Natural killer cell (primary cell): ENCODE results near the gene DOK1. TPM values are rescaled to one million over a fixed set of nuclear protein-coding genes. Genes with fewer than 3 reads are reported as not detected.

Source experiments
- ATAC-seq, 3 donors: fragments of 150-1000 bp in 2 of 3; fragments of 200-7000 bp in 1 of 3; cut with Tn5 transposase; 1 replicate in 1 of 3; 2 replicates in 2 of 3; pipeline ENCODE4 v1.10.0; 2021; ENCODE audit warnings: mild to moderate bottlenecking in 2 of 3, moderate library complexity in 2 of 3
- DNase-seq, 2 donors: peaks; one replicate each; pipeline versions ENCODE4 v3.0.0 to v3.0.0-alpha.2; 2013 to 2021; ENCODE audit warnings: mixed read lengths in 1 of 2
- H3K27ac ChIP-seq: one replicate; pipeline ENCODE4 v1.5.1; 2013; ENCODE audit warnings: mild to moderate bottlenecking, low read length
- H3K27me3 ChIP-seq: one replicate; pipeline ENCODE4 v1.6.1; 2013; ENCODE audit warnings: low read length; ENCODE audit not compliant: control insufficient read depth, insufficient read depth
- H3K36me3 ChIP-seq: one replicate; pipeline ENCODE4 v1.6.1; 2013; ENCODE audit warnings: low read length; ENCODE audit not compliant: control insufficient read depth, insufficient read depth
- H3K4me1 ChIP-seq: one replicate; pipeline ENCODE4 v1.6.1; 2013; ENCODE audit warnings: low read length; ENCODE audit not compliant: control insufficient read depth, insufficient read depth
- H3K4me3 ChIP-seq: one replicate; pipeline ENCODE4 v1.5.1; 2013; ENCODE audit warnings: low read length
- H3K9me3 ChIP-seq: one replicate; pipeline ENCODE4 v1.6.1; 2013; ENCODE audit warnings: low read length; ENCODE audit not compliant: control insufficient read depth, insufficient read depth
- H3K27ac Mint-ChIP-seq, 2 donors: one replicate each; pipeline ENCODE4 v1.8.0; 2022; ENCODE audit warnings: mild to moderate bottlenecking in 2 of 2, mixed read lengths in 2 of 2, moderate library complexity in 1 of 2
- H3K27me3 Mint-ChIP-seq, 2 donors: one replicate each; pipeline ENCODE4 v1.8.0; 2022; ENCODE audit warnings: low read depth in 2 of 2, mixed read lengths in 2 of 2
- H3K36me3 Mint-ChIP-seq: one replicate; pipeline ENCODE4 v1.8.0; 2022; ENCODE audit warnings: mixed read lengths
- H3K4me1 Mint-ChIP-seq, 2 donors: one replicate each; pipeline ENCODE4 v1.8.0; 2022; ENCODE audit warnings: mixed read lengths in 2 of 2
- H3K4me3 Mint-ChIP-seq: one replicate; pipeline ENCODE4 v1.8.0; 2022; ENCODE audit warnings: mild to moderate bottlenecking, moderate library complexity, mixed read lengths
- H3K9me3 Mint-ChIP-seq, 2 donors: one replicate each; pipeline ENCODE4 v1.8.0; 2022; ENCODE audit warnings: mixed read lengths in 2 of 2
- CTCF ChIP-seq: fragments of 200-600 bp; IDR thresholded peaks from one replicate; pipeline ENCODE4 v1.8.0; 2022; ENCODE audit warnings: antibody characterized with exemption
- WGBS: methylation state at CpG from one replicate; pipeline ENCODE4 v1.1.7; 2013; ENCODE audit warnings: missing lambda C conversion rate; ENCODE audit not compliant: insufficient coverage; 5-methylcytosine and 5-hydroxymethylcytosine counted together
- intact Hi-C: fragments of 100-400 bp; cut with micrococcal nuclease; formaldehyde crosslinking; loops from one replicate; pipeline ENCODE4 v1.14.2; 2022
- total RNA-seq, 4 donors: library from RNA; stranded (reverse); fragments of 120-200 nt in 1 of 4; gene quantifications; one replicate each; pipeline versions ENCODE4 v1.2.3 to v1.2.4, GENCODE V29; 2013 to 2022

Gene DOK1
- total RNA-seq, 3 donors from 2014 or later (not counting 1 experiment from before 2014, with no cell fraction given), result 17.4 to 24.9 (median 23.9) TPM

- Mint-ChIP-seq H3K4me1 (peaks cover 0 to 8% of the 10 kb centered on the region in 2 donors), H3K27me3 (peaks cover 28 to 33% of the 10 kb centered on the region in 2 donors), H3K36me3 (peaks cover 10% of the 10 kb centered on the region), H3K9me3 (no peaks in the 10 kb centered on the region), H3K27ac (no peak overlapping the region), H3K4me3 (no peak overlapping the region)
- Histone ChIP-seq H3K4me1 (no peaks in the 10 kb centered on the region), H3K9me3 (no peaks in the 10 kb centered on the region), H3K4me3 (no peak overlapping the region), H3K27me3 (peaks cover 17% of the 10 kb centered on the region), H3K27ac (no peak overlapping the region), H3K36me3 (peaks cover 20% of the 10 kb centered on the region)
- 81% methylated on average over 3 of the region's 3 CpGs for WGBS
- no peak for TF ChIP-seq CTCF
- ATAC-seq (no peak), DNase-seq (no peak)
- intact Hi-C loops, result no loop called here
Observed at GRCh38 chr2:74522516-74522915, 32.0 kb upstream of the DOK1 start.

- Mint-ChIP-seq H3K9me3 (no peaks in the 10 kb centered on the region), H3K27ac (no peak overlapping the region), H3K36me3 (peaks cover 10% of the 10 kb centered on the region), H3K27me3 (peaks cover 13 to 18% of the 10 kb centered on the region in 2 donors), H3K4me3 (no peak overlapping the region), H3K4me1 (peaks cover 12 to 16% of the 10 kb centered on the region in 2 donors)
- WGBS, result 95% methylated on average over 8 of the region's 9 CpGs
- H3K4me3 ChIP-seq, result no peak overlapping the region
- DNase-seq (no peak), ATAC-seq (no peak)
- peaks cover 13% of the 10 kb centered on the region for H3K4me1 ChIP-seq
- no peaks in the 10 kb centered on the region for H3K9me3 ChIP-seq
- H3K27me3 ChIP-seq, result peaks cover 4% of the 10 kb centered on the region
- TF ChIP-seq CTCF, result no peak
- H3K27ac ChIP-seq, result no peak overlapping the region
- H3K36me3 ChIP-seq, result peaks cover 27% of the 10 kb centered on the region
- intact Hi-C loops, result no loop called here
Observed at GRCh38 chr2:74524005-74524404, 30.5 kb upstream of the DOK1 start.

GRCh38 chr2:74524955-74525716 is 29.4 kb upstream of the DOK1 start:
- H3K4me3 ChIP-seq, result no peak overlapping the region
- no peak for TF ChIP-seq CTCF
- H3K27ac ChIP-seq, result no peak overlapping the region
- DNase-seq (no peak), ATAC-seq (no peak)
- no peaks in the 10 kb centered on the region for H3K9me3 ChIP-seq
- H3K4me1 ChIP-seq, result peaks cover 15% of the 10 kb centered on the region
- peaks cover 27% of the 10 kb centered on the region for H3K36me3 ChIP-seq
- no peak overlapping the region for H3K27ac Mint-ChIP-seq
- intact Hi-C loops, result no loop called here
- H3K9me3 Mint-ChIP-seq, result no peaks in the 10 kb centered on the region
- H3K4me1 Mint-ChIP-seq, result peaks cover 15 to 21% of the 10 kb centered on the region in 2 donors
- peaks cover 3% of the 10 kb centered on the region for H3K27me3 ChIP-seq
- H3K4me3 Mint-ChIP-seq, result no peak overlapping the region
- WGBS, result 95% methylated on average over 10 of the region's 10 CpGs
- H3K27me3 Mint-ChIP-seq, result peaks cover 4 to 7% of the 10 kb centered on the region in 2 donors
- peaks cover 10% of the 10 kb centered on the region for H3K36me3 Mint-ChIP-seq
